CD8-positive, alpha-beta memory T cell (primary cell): ENCODE data around the gene ZNF569. TPM values are rescaled to one million over a fixed set of nuclear protein-coding genes. Genes with fewer than 3 reads are reported as not detected.

Experiments used
- CTCF ChIA-PET: fragments of 350-600 bp; sonication (Branson Sonifier 250); formaldehyde crosslinking; loops from one replicate; lab custom pipeline; 2021; ENCODE audit warnings: antibody characterized with exemption; lab: Charles Lee
- POLR2A ChIA-PET: fragments of 350-600 bp; sonication (Branson Sonifier 250); formaldehyde crosslinking; loops from one replicate; lab custom pipeline; 2021; ENCODE audit warnings: antibody characterized with exemption; lab: Charles Lee
- DNase-seq, 5 donors: peaks; one replicate each; pipeline versions ENCODE4 v3.0.0 to v3.0.0-alpha.2; 2020 to 2022; ENCODE audit warnings: mixed read lengths in 1 of 5
- H3K27ac ChIP-seq: one replicate; pipeline ENCODE4 v1.7.0; 2013; ENCODE audit warnings: low read depth, mild to moderate bottlenecking, low read length, moderate library complexity
- H3K27me3 ChIP-seq: 2 replicates; pipeline ENCODE4 v1.7.0; 2013; ENCODE audit warnings: low read length, mild to moderate bottlenecking; ENCODE audit not compliant: insufficient read depth, poor library complexity, severe bottlenecking
- H3K36me3 ChIP-seq: 2 replicates; pipeline ENCODE4 v1.7.0; 2013; ENCODE audit warnings: mild to moderate bottlenecking, low read length, moderate library complexity; ENCODE audit not compliant: insufficient read depth
- H3K4me1 ChIP-seq: 2 replicates; pipeline ENCODE4 v1.7.0; 2013; ENCODE audit warnings: mild to moderate bottlenecking, low read length, moderate library complexity; ENCODE audit not compliant: insufficient read depth
- H3K4me3 ChIP-seq: 2 replicates; pipeline ENCODE4 v1.7.0; 2013; ENCODE audit warnings: mild to moderate bottlenecking, low read length
- H3K9me3 ChIP-seq: 2 replicates; pipeline ENCODE4 v1.7.0; 2013; ENCODE audit warnings: mild to moderate bottlenecking, low read length
- H3K27ac Mint-ChIP-seq, 8 donors: one replicate each; pipeline ENCODE4 v1.8.0; 2020 to 2021; ENCODE audit warnings: mixed read lengths in 8 of 8, mild to moderate bottlenecking in 6 of 8, inconsistent platforms in 3 of 8, moderate library complexity in 3 of 8
- H3K27me3 Mint-ChIP-seq, 2 donors: one replicate each; pipeline ENCODE4 v1.8.0; 2020 to 2021; ENCODE audit warnings: mixed read lengths in 2 of 2, mild to moderate bottlenecking in 1 of 2, moderate library complexity in 1 of 2
- H3K36me3 Mint-ChIP-seq, 3 donors: one replicate each; pipeline ENCODE4 v1.8.0; 2020 to 2021; ENCODE audit warnings: mixed read lengths in 3 of 3, inconsistent platforms in 1 of 3, mild to moderate bottlenecking in 1 of 3
- H3K4me1 Mint-ChIP-seq, 3 donors: one replicate each; pipeline ENCODE4 v1.8.0; 2020 to 2021; ENCODE audit warnings: mixed read lengths in 3 of 3, inconsistent platforms in 1 of 3, mild to moderate bottlenecking in 1 of 3
- H3K4me3 Mint-ChIP-seq, 7 donors: one replicate each; pipeline ENCODE4 v1.8.0; 2020 to 2021; ENCODE audit warnings: mixed read lengths in 7 of 7, mild to moderate bottlenecking in 6 of 7, moderate library complexity in 4 of 7, inconsistent platforms in 2 of 7
- H3K9me3 Mint-ChIP-seq, 5 donors: one replicate each; pipeline ENCODE4 v1.8.0; 2020 to 2022; ENCODE audit warnings: mixed read lengths in 5 of 5, mild to moderate bottlenecking in 3 of 5, moderate library complexity in 2 of 5, inconsistent platforms in 1 of 5
- polyA plus RNA-seq: library from polyadenylated mRNA; unstranded; fragments of 300-500 nt; fragmentation: Illumina TruSeq; gene quantifications from one replicate; pipeline ENCODE4 v1.2.3, GENCODE V29; 2021
- total RNA-seq, 2 experiments: library from RNA; stranded (reverse); gene quantifications; one replicate each; pipeline ENCODE4 v1.2.3, GENCODE V29; 2021

Gene ZNF569
- 1 to 10 TPM; 7.4 to 8.0 TPM for total RNA-seq
- polyA plus RNA-seq = 3.8 TPM

DNA sequence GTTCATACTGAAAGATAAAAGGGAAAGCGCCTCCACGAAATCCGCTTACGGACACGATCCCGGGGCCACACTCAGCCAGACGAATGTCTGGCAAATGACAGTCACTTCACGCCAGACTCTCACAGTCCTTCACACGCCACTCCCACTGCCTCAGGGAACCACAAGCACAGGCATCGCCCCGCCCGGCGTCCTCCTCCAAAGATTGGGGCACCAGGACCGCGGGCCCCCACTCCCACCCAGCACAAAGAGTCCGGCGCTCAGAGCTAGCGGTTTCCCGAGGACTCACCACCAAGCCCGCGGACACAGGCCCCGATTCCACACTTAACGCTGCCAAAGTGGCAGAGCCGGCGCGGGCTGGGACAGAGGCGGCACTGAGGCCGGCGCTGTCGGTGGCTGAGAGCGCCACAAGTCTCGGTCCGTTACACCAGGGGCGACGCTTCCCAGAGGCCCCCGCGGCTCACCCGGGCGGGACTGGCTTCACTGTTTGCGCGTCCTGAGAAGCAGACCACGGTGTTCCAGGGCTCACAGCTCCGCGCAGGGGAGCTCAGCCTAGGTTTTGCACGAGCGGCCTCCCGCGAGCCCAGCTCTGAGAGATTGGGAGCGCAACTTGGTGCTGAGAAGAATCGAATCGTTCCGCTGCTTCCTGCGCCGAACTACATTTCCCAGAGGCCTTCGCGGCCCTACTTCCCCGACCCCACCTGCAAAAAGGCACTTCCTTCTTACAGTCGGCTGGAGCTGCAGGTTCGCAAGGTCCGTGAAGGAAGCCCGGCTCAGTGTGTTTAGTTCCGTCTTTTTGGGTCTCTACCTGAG lies at the start of gene ZNF569:
Gene ZNF569 (minus strand): TSS at position 647 of the 810 bp plus-strand sequence. CDS start 22,523 bp downstream, outside the sequence.
- no peaks in the 10 kb centered on the region for H3K27me3 ChIP-seq
- peak; percentile 78 to 93 (median 91) for DNase-seq
- H3K4me1 Mint-ChIP-seq = peaks cover 40 to 49% (median 47%) of the 10 kb centered on the region in 3 donors
- H3K36me3 Mint-ChIP-seq = peaks cover 14 to 42% (median 16%) of the 10 kb centered on the region in 3 donors
- peak within 1 kb of the TSS; percentile 87 to 99 (median 97) for H3K4me3 Mint-ChIP-seq
- CTCF ChIA-PET = interaction anchor here (0.9 to 1.2 kb wide), 2 partner anchors 39 to 96 kb away, joined by 3 to 5 read pairs; partner anchors contain the start of genes ZNF527 and ZNF793
- peak within 1 kb of the TSS; percentile 94 for H3K4me3 ChIP-seq
- H3K36me3 ChIP-seq = peaks cover 23% of the 10 kb centered on the region
- peaks cover 24% of the 10 kb centered on the region for H3K4me1 ChIP-seq
- peaks cover 9 to 20% (median 15%) of the 10 kb centered on the region in 5 donors for H3K9me3 Mint-ChIP-seq
- H3K27me3 Mint-ChIP-seq = no peaks in the 10 kb centered on the region
- H3K9me3 ChIP-seq = peaks cover 7% of the 10 kb centered on the region
- POLR2A ChIA-PET = interaction anchor here (0.6 to 2.3 kb wide), 9 partner anchors 39 to 1272 kb away, joined by 3 to 15 read pairs (median 6); partner anchors contain the start of genes ZNF461, ZNF527, ZNF540 and ZNF571
- H3K27ac Mint-ChIP-seq = peak within 1 kb of the TSS; percentile 89 to 98 (median 98)
- H3K27ac ChIP-seq = peak within 1 kb of the TSS; percentile 77

DNA sequence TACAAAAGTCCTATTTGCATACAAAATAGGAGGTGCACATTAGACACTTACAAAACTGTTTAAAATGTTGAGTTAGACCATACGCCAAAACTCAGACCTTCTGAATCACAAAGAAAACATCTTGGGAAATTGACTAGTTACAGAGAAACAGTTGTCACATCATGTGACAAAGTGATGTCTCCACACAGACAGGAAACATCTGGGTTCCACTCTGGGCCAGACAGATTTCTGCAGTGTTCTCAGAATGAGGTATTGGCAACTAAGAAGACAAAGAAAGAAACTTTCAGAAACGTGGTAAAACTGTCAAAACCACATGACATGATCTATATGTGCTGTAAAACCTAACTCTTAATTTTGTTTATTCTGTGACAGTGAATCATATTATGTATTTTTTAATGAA lies 46.2 kb upstream of the ZNF569 start:
- Histone ChIP-seq H3K27me3 (no peaks in the 10 kb centered on the region), H3K36me3 (peaks cover 13% of the 10 kb centered on the region), H3K4me1 (no peaks in the 10 kb centered on the region), H3K4me3 (no peak overlapping the region), H3K27ac (no peak overlapping the region), H3K9me3 (peaks cover 12% of the 10 kb centered on the region)
- Mint-ChIP-seq H3K27ac (peak overlapping the region in 1 of 8 donors; percentile 68), H3K4me3 (no peak overlapping the region), H3K4me1 (peaks cover 0 to 4% (median 0%) of the 10 kb centered on the region in 3 donors), H3K36me3 (peaks cover 29 to 75% (median 71%) of the 10 kb centered on the region in 3 donors), H3K9me3 (peaks cover 31 to 55% (median 45%) of the 10 kb centered on the region in 5 donors), H3K27me3 (no peaks in the 10 kb centered on the region)
- CTCF ChIA-PET = no interaction called here
- no peak for DNase-seq
- POLR2A ChIA-PET = no interaction called here

DNA sequence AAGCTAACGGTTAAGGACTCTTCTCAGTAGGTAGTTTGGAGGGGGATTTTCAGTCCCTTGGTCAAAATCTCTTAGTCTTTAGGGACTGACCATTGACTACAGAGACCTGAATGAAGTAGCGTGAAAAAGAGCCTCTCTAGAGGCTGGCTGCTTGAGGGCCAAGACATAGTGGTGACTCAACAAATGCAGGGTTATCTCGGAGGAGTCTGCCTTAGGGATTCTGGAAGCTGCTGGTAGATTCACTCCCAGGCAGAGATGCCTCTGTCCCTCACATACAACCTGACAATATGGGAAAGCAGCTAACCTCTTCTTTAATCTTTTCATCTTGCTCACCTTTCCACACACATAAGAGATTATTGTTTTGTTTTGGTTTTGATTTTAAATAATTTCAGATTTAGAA lies 44.6 kb upstream of the ZNF569 start:
- no peak overlapping the region for H3K27ac ChIP-seq
- Mint-ChIP-seq H3K4me1 (peaks cover 0 to 4% (median 4%) of the 10 kb centered on the region in 3 donors), H3K4me3 (no peak overlapping the region), H3K27ac (no peak overlapping the region), H3K9me3 (peaks cover 25 to 45% (median 36%) of the 10 kb centered on the region in 5 donors), H3K27me3 (no peaks in the 10 kb centered on the region), H3K36me3 (peaks cover 25 to 66% (median 65%) of the 10 kb centered on the region in 3 donors)
- POLR2A ChIA-PET = no interaction called here
- no peaks in the 10 kb centered on the region for H3K4me1 ChIP-seq
- H3K27me3 ChIP-seq = no peaks in the 10 kb centered on the region
- no peak for DNase-seq
- H3K4me3 ChIP-seq = no peak overlapping the region
- peaks cover 12% of the 10 kb centered on the region for H3K9me3 ChIP-seq
- peaks cover 13% of the 10 kb centered on the region for H3K36me3 ChIP-seq
- CTCF ChIA-PET = no interaction called here

DNA sequence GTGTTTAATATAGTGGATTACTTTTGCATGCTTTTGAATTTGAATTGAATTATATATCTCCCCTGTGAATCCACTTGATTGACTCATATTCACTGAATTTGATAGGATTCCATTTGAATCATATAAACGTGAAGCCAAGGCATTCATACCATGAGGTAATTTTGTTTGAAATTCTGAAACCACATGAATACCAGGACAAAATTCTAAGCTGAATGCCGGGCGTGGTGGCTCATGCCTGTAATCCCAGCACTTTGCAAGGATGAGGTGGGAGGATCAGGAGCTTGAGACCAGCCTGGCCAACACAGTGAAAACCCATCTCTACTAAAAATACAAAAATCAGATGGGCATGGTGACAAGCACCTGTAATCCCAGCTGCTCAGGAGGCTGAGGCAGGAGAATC lies 43.9 kb upstream of the ZNF569 start:
- peaks cover 13% of the 10 kb centered on the region for H3K36me3 ChIP-seq
- peaks cover 0 to 4% (median 4%) of the 10 kb centered on the region in 3 donors for H3K4me1 Mint-ChIP-seq
- peaks cover 12% of the 10 kb centered on the region for H3K9me3 ChIP-seq
- H3K9me3 Mint-ChIP-seq = peaks cover 25 to 42% (median 36%) of the 10 kb centered on the region in 5 donors
- no peak overlapping the region for H3K27ac ChIP-seq
- no peak overlapping the region for H3K4me3 Mint-ChIP-seq
- no peak overlapping the region for H3K4me3 ChIP-seq
- DNase-seq = no peak
- peaks cover 25 to 59% (median 58%) of the 10 kb centered on the region in 3 donors for H3K36me3 Mint-ChIP-seq
- POLR2A ChIA-PET = no interaction called here
- no peaks in the 10 kb centered on the region for H3K4me1 ChIP-seq
- CTCF ChIA-PET = no interaction called here
- no peaks in the 10 kb centered on the region for H3K27me3 ChIP-seq
- H3K27me3 Mint-ChIP-seq = no peaks in the 10 kb centered on the region
- H3K27ac Mint-ChIP-seq = no peak overlapping the region

DNA sequence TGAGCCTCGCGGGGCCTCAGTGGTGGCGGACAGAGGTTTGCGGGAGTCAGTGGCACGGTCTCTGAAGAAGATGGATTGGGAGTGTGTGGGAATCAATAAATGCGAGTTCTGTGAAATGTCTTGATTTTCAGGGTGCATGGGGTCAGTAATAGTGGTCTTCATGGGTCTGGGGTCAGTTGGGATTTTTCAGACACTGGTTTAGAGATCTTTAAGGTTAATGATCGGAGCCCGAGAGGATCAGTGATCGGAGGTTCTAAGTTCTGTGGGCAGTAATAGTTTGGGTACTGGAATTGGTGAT lies 39.9 kb upstream of the ZNF569 start:
- Mint-ChIP-seq H3K36me3 (peaks cover 13 to 42% (median 33%) of the 10 kb centered on the region in 3 donors), H3K4me1 (peaks cover 0 to 4% (median 0%) of the 10 kb centered on the region in 3 donors), H3K4me3 (no peak overlapping the region), H3K9me3 (peaks cover 14 to 30% (median 19%) of the 10 kb centered on the region in 5 donors), H3K27ac (no peak overlapping the region), H3K27me3 (no peaks in the 10 kb centered on the region)
- ChIA-PET CTCF (interaction anchor here (1.1 to 1.6 kb wide), 2 partner anchors 40 to 88 kb away, joined by 3 to 7 read pairs; partner anchors contain the start of genes ZNF540, ZNF569 and ZNF571), POLR2A (interaction anchor here (0.5 to 2.1 kb wide), 11 partner anchors 38 to 1128 kb away, joined by 3 to 22 read pairs (median 7); partner anchors contain the start of genes ZFP14, ZNF345, ZNF527 and ZNF540)
- peak overlapping the region; percentile 67 for H3K4me3 ChIP-seq
- peaks cover 13% of the 10 kb centered on the region for H3K9me3 ChIP-seq
- peak overlapping the region; percentile 86 for H3K27ac ChIP-seq
- no peaks in the 10 kb centered on the region for H3K36me3 ChIP-seq
- H3K4me1 ChIP-seq = peaks cover 9% of the 10 kb centered on the region
- H3K27me3 ChIP-seq = no peaks in the 10 kb centered on the region
- DNase-seq = no peak

DNA sequence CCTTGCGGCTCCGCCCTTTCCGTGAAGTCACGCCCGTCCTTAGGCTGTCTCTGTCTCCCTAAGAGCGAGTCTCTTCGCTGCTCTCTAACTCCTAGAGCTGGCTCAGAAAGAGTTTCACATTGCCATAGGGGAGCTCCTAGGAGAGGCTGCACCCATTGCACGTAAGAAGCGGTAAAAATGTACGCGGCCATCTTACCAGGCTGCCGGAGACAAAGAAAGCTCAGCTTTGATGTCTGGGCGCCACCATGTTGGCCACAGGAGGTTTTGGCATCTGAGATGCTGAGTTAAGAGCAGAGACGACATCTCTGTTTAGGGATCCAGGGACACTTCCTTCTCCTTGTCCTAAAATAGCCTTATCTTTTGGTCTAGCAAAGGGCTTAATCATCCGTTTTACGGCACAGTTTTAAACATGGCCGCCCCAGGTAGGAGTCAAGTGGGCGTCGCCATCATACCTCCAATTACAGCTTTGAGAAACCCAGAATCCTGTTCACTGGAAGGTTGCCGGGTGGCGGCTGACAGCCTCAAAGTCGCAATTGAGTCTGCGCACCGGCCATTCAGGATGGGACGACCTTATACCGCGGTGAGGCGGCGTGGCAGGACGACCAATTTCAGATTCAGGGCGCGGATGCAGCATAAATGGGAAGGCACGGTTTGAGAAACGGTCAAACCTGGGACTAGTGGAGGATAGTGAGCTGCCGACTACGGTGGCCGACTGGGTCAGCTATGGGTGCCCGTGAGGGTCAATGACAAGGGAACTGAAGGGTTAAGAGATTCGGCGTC lies 39.3 kb upstream of the ZNF569 start, which contains the start of gene ZNF793:
Gene ZNF793 (plus strand): TSS at position 553 of the 780 bp plus-strand sequence. CDS start 16,501 bp downstream, outside the sequence.
- Mint-ChIP-seq H3K4me3 (no peak within 1 kb of the TSS), H3K27me3 (no peaks in the 10 kb centered on the region), H3K27ac (no peak within 1 kb of the TSS), H3K9me3 (peaks cover 14 to 31% (median 20%) of the 10 kb centered on the region in 5 donors), H3K4me1 (peaks cover 0 to 4% (median 0%) of the 10 kb centered on the region in 3 donors), H3K36me3 (peaks cover 9 to 42% (median 28%) of the 10 kb centered on the region in 3 donors)
- H3K9me3 ChIP-seq = peaks cover 13% of the 10 kb centered on the region
- peak; percentile 63 to 89 (median 82) for DNase-seq
- POLR2A ChIA-PET = interaction anchor here (0.5 to 2.1 kb wide), 11 partner anchors 37 to 1128 kb away, joined by 3 to 22 read pairs (median 7); partner anchors contain the start of genes ZFP14, ZNF345, ZNF527 and ZNF540
- peak within 1 kb of the TSS; percentile 86 for H3K27ac ChIP-seq
- H3K4me1 ChIP-seq = peaks cover 9% of the 10 kb centered on the region
- CTCF ChIA-PET = interaction anchor here (1.1 to 1.6 kb wide), 2 partner anchors 39 to 88 kb away, joined by 3 to 7 read pairs; partner anchors contain the start of genes ZNF540, ZNF569 and ZNF571
- no peaks in the 10 kb centered on the region for H3K36me3 ChIP-seq
- peak within 1 kb of the TSS; percentile 67 for H3K4me3 ChIP-seq
- H3K27me3 ChIP-seq = no peaks in the 10 kb centered on the region

DNA sequence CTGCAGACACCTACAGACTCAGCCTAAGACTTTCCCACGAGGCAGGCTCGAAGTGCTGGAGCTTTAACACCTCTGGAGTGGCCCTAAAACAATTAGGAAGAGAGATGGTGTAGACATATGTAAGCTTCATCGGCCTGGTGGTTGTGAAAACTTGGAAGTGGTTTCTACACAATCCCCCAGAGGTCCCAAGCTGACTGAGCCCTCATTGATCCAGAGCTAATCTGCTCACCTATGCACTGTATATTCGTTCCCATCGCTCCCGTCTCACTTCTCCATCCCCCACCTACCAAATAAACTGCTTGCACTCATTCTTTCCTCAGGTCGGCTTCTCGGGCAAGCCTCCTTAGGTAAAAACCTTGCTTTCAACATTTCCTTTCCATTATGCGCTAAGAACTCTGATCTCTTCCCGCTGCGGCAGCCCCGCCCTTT lies 38.7 kb upstream of the ZNF569 start:
- Histone ChIP-seq H3K4me3 (peak overlapping the region; percentile 67), H3K27ac (peak overlapping the region; percentile 86), H3K9me3 (peaks cover 13% of the 10 kb centered on the region), H3K27me3 (no peaks in the 10 kb centered on the region), H3K4me1 (peaks cover 9% of the 10 kb centered on the region), H3K36me3 (no peaks in the 10 kb centered on the region)
- peaks cover 0 to 4% (median 0%) of the 10 kb centered on the region in 3 donors for H3K4me1 Mint-ChIP-seq
- no peaks in the 10 kb centered on the region for H3K27me3 Mint-ChIP-seq
- peaks cover 6 to 38% (median 24%) of the 10 kb centered on the region in 3 donors for H3K36me3 Mint-ChIP-seq
- POLR2A ChIA-PET = interaction anchor here (1.0 to 2.1 kb wide), 8 partner anchors 37 to 656 kb away, joined by 3 to 22 read pairs (median 8); partner anchors contain the start of genes ZNF345, ZNF527, ZNF540 and ZNF569
- H3K27ac Mint-ChIP-seq = no peak overlapping the region
- H3K4me3 Mint-ChIP-seq = no peak overlapping the region
- CTCF ChIA-PET = interaction anchor here (1.1 to 1.6 kb wide), 2 partner anchors 39 to 89 kb away, joined by 3 to 7 read pairs; partner anchors contain the start of genes ZNF540, ZNF569 and ZNF571
- no peak for DNase-seq
- peaks cover 14 to 29% (median 20%) of the 10 kb centered on the region in 5 donors for H3K9me3 Mint-ChIP-seq
